AG04449 (cell line): ENCODE data around the gene INSRR.
A peak's percentile ranks its signal among the peaks of the same experiment; 100 is the strongest.

Experiments used
- CTCF ChIA-PET: fragments of 350-600 bp; formaldehyde crosslinking; extraction: SDS; loops from one replicate; lab custom pipeline; 2021; ENCODE audit warnings: antibody characterized with exemption; lab: Yijun Ruan, JAX
- POLR2A ChIA-PET: fragments of 400-600, 350-600 bp; formaldehyde crosslinking; extraction: SDS; loops from one replicate; lab custom pipeline; 2020; ENCODE audit warnings: antibody characterized with exemption, inconsistent platforms; lab: Yijun Ruan, JAX
- DNase-seq: peaks from one replicate; pipeline ENCODE4 v3.0.0-alpha.2; 2010; ENCODE audit warnings: low read depth, low spot score
- H3K4me3 ChIP-seq: 2 replicates; pipeline ENCODE4 v1.5.1; 2011; ENCODE audit warnings: low read depth, mild to moderate bottlenecking, control low read depth, low read length
- CTCF ChIP-seq: IDR thresholded peaks from one replicate; pipeline ENCODE4 v1.5.1; 2011; ENCODE audit warnings: mild to moderate bottlenecking, moderate library complexity, low read length, control low read depth, inconsistent platforms; ENCODE audit not compliant: insufficient read depth; ENCODE audit errors: missing control alignments

The INSRR gene

GRCh38 chr1:156816561-156817328 is 42.2 kb downstream of the INSRR start, which contains the start of gene SH2D2A:
TSS of gene SH2D2A (minus strand) at chr1:156816848. CDS start at chr1:156816708, 140 bp downstream.
- ChIA-PET CTCF (interaction anchor here (0.9 to 29.3 kb wide), 4 partner anchors 15 to 43 kb away, joined by 3 to 476 read pairs (median 68); partner anchors contain the start of genes INSRR and NTRK1), POLR2A (no interaction called here)
- H3K4me3 ChIP-seq, result no peak within 1 kb of the TSS
- DNase-seq, result no peak
- no peak for TF ChIP-seq CTCF

GRCh38 chr1:156815961-156816422 is 42.9 kb downstream of the INSRR start:
- no peak overlapping the region for H3K4me3 ChIP-seq
- CTCF ChIA-PET, result interaction anchor here (0.9 to 29.3 kb wide), 4 partner anchors 16 to 126 kb away, joined by 3 to 476 read pairs (median 80); partner anchors contain the start of genes INSRR and NTRK1
- no peak for TF ChIP-seq CTCF
- POLR2A ChIA-PET, result no interaction called here
- DNase-seq, result no peak

- no peak for TF ChIP-seq CTCF
Observed at GRCh38 chr1:156815307-156815826, 43.5 kb downstream of the INSRR start.

GRCh38 chr1:156814571-156815260 is 44.2 kb downstream of the INSRR start:
- ChIA-PET CTCF (interaction anchor here (0.7 to 29.3 kb wide), 12 partner anchors 8 to 125 kb away, joined by 3 to 476 read pairs (median 8); partner anchors contain the start of genes INSRR, ISG20L2, METTL25B and NTRK1), POLR2A (no interaction called here)
- DNase-seq, result no peak
- TF ChIP-seq CTCF, result no peak
- H3K4me3 ChIP-seq, result no peak overlapping the region

More at GRCh38 chr1:156815307-156815826, 43.5 kb downstream of the INSRR start:
- CTCF ChIA-PET, result interaction anchor here (0.6 to 29.3 kb wide), 6 partner anchors 9 to 126 kb away, joined by 3 to 476 read pairs (median 16); partner anchors contain the start of genes INSRR and NTRK1
- H3K4me3 ChIP-seq, result no peak overlapping the region
- POLR2A ChIA-PET, result no interaction called here
- DNase-seq, result no peak

GRCh38 chr1:156813750-156814570 is 45.0 kb downstream of the INSRR start:
- peak; percentile 80 for TF ChIP-seq CTCF
- H3K4me3 ChIP-seq, result peak overlapping the region; percentile 33
- POLR2A ChIA-PET, result no interaction called here
- CTCF ChIA-PET, result interaction anchor here (0.7 to 29.3 kb wide), 13 partner anchors 9 to 125 kb away, joined by 3 to 476 read pairs (median 8); partner anchors contain the start of genes INSRR, ISG20L2, METTL25B and NTRK1
- no peak for DNase-seq
